Measurements from ENCODE around the gene FOXB2.
"Not testable (repeated sequence)": the region's sequence is repeated elsewhere in the genome, so short reads cannot be mapped to it uniquely, and the experiment has no call there.

FOXB2 gene

GRCh38 chr9:77016121-77016525, 3.3 kb upstream of the FOXB2 start:
- in situ Hi-C loops (cut with MboI; ENCODE audit: low sequenced_read_pairs) = no loop called here

DNA sequence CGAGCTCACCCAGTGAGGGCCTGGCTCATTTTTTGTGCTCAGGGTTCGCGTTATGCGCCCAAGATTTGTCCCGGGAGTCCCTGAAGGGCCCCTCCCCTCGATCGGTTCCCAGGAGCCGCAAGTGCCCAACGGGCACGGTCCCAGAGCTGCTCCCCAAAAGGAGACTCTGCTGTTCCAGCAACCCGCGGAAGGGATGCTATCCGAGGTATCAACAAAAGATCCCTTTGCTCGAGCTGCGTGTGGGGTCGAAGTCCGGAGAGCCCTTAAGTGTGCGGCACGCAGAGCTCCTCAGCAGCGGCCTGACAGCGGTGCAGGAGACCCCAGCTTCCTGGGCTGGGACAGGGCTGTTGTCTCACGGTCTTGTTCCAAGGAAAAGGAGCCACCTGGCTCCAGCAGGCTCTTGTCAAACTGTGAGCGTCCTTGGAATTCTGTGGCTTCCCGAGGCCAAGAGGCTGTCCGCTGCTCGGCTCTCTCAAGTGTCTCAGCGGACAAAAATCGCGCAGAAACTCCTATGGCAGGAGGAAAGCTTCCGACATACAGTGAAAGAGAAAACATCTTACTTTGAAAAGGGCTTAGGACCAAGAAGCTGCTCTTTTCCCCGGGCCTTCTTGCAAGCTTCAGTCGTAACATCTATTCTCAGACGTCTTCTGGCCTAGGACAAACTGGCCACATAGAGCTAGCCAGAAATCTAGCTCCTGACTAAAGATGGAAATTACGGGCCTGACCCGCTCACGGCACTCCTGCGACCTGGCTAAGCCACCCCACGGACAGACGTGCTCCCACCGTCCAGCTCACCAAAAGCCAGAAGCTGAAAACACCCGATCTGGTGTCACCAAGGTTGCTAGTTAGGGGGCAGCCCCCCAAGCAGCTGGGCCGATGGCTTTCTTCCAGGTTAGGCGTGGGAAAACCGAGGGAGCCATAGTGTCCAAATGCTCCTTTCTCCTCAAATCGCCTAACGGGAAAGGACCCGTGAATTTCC, 2.6 kb upstream of the FOXB2 start:
- in situ Hi-C loops (cut with MboI; ENCODE audit: low sequenced_read_pairs) = no loop called here

- in situ Hi-C loops (cut with MboI; ENCODE audit: low sequenced_read_pairs) = no loop called here
Measured at GRCh38 chr9:77017505-77017894, 2.0 kb upstream of the FOXB2 start.

DNA sequence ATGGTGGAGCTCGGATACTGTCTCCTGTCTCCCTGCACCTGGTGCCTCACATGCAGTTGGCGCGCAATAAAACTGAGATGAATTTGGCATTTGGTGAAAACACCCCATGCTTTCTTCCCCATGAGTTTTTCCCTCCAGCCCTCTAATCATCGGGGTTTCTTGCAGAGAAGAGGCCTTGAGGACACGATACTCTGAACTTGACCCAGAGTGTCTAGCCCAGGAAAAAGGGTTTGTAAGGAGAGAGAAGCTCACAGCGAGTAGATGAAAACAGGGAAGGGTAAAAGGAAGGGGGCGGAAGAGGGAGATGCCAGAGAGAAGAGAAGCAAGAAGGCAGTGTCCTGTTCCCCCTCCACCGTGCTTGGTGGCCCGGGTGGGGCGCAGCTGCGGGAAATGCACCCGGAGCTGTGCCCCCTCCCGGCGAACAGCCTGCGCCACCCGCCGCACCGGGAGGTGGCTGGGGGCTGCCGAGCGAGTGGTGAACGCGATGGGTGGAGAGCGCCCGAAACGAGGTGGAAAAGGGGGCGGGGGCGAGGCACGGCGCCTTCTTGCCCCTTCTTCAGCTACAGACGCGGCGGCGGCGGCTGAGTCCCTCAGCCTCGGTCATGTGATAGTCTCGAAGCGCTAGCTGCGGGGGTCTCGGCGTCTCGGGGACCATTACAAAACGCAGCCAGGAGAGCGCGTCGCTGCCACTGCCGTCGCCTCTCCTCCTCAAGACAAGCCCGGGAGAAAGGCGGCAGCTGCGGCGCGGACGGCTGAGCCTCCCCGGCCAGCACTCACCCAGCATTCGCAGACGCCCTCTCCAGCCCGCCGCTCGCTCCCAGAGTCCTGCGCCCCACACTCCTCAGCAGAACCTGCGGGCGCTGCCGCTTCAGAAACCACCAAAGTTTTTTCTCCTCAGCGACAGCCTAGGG, 1.1 kb upstream of the FOXB2 start:
- in situ Hi-C loops (cut with MboI; ENCODE audit: low sequenced_read_pairs) = no loop called here

DNA sequence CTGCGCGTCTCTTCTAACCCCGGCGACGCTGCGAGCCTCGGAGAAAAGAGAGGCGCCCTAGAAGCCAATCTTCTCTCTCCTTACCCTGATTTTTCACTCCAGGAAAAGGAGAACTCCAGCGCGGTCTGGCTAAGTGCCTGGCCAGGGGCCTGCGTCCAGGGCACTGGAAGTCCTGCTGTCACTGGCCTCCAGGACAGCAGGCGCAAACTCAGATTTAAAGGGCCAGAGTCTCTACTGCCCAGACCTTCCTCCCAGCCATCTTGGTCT, 553 bp upstream of the FOXB2 start:
- in situ Hi-C loops (cut with MboI; ENCODE audit: low sequenced_read_pairs) = no loop called here

DNA sequence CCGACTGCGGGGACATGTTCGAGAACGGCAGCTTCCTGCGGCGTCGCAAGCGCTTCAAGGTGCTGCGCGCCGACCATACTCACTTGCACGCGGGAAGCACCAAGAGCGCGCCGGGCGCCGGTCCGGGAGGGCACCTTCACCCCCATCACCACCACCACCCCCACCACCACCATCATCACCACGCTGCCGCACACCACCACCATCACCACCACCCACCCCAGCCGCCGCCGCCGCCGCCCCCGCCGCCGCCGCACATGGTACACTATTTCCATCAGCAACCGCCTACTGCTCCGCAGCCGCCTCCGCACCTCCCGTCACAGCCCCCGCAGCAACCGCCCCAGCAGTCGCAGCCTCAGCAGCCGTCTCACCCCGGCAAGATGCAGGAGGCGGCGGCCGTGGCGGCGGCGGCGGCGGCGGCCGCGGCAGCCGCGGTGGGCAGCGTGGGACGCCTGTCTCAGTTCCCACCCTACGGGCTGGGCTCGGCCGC, 514 bp downstream of the FOXB2 start:
- in situ Hi-C loops (cut with MboI; ENCODE audit: low sequenced_read_pairs) = no loop called here

DNA sequence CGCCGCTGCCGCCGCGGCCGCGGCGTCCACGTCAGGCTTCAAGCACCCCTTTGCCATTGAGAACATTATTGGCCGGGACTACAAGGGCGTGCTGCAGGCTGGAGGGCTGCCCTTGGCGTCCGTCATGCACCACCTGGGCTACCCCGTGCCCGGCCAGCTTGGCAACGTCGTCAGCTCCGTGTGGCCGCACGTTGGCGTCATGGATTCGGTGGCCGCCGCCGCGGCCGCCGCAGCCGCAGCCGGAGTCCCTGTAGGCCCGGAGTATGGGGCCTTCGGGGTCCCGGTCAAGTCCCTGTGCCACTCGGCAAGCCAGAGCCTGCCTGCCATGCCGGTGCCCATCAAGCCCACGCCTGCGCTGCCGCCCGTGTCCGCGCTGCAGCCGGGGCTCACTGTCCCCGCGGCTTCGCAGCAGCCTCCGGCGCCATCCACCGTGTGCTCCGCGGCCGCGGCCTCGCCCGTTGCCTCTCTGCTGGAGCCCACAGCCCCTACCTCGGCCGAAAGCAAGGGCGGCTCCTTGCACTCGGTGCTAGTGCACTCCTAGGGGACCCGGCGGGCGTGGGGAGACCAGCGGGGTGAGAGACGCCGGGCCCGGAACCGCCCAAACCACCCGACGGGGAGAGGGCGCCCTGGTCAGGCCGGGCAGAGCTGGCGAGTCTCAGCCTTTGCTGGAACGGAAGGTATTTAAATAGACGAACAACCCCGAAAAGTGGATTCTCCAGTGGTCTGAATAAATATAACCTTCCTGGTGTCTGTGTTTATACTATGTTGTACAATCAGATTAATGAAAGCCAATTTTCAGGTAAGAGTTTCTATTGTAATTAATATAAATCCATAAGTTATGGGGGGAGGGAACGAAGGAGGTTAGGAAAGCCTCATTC, 1.2 kb downstream of the FOXB2 start:
- in situ Hi-C loops (cut with MboI; ENCODE audit: low sequenced_read_pairs) = no loop called here

DNA sequence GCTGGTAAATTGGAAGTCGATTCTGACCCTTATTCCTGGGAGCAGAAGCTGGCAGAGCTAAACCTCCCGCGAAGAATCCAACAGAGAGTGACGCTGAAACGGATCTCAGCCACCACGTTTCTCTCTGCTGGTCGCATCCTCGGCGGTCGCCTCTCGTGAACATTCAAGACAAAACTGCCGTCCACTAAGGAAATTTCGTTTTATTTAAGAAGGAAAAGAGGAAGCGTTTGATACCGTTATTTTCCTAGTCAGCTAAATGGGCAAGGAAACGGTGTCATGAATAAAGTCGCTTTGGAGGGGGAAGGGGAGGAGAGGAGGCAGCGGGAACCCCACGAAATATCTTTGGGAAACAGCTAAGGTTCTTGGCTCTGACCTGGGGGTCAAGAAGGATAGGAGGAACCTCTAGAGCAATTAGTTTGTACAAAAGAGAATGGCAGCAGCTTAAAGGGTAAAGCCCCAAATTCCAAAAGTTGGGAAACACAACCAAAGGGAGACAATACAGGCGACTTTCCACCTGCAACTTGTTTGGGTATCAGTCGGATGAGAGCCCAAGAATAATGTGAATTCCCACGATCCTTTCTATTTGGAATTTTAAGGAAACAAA, 1.9 kb downstream of the FOXB2 start:
- in situ Hi-C loops (cut with MboI; ENCODE audit: low sequenced_read_pairs) = no loop called here

GRCh38 chr9:77021922-77022782, 2.7 kb downstream of the FOXB2 start:
- in situ Hi-C loops (cut with MboI; ENCODE audit: low sequenced_read_pairs) = no loop called here

- in situ Hi-C loops (cut with MboI; ENCODE audit: low sequenced_read_pairs) = no loop called here
Measured at GRCh38 chr9:77022783-77023440, 3.5 kb downstream of the FOXB2 start.

DNA sequence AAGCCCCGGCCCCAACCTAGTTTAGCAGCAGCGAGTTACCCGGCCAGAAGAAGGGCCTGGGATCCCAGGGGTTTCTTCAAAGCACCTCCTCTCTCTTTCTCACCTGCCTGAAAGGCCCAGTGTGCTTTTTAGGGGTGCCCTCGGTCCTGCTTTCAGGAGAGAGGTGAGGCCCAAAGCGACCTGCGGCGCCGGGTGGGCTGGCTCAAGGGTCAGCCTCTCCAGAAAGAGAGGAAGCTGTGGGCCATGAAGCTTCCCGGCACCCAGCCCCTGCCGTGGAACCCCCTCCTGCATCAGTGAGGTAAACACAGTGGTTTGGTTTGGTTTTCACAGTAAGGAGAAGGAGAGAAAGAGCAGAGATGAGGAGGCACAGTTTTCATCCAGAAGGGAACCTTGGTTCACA, 4.3 kb downstream of the FOXB2 start:
- in situ Hi-C loops (cut with MboI; ENCODE audit: low sequenced_read_pairs) = no loop called here

GRCh38 chr9:77024776-77025545, 5.5 kb downstream of the FOXB2 start:
- in situ Hi-C loops (cut with MboI; ENCODE audit: low sequenced_read_pairs) = no loop called here

DNA sequence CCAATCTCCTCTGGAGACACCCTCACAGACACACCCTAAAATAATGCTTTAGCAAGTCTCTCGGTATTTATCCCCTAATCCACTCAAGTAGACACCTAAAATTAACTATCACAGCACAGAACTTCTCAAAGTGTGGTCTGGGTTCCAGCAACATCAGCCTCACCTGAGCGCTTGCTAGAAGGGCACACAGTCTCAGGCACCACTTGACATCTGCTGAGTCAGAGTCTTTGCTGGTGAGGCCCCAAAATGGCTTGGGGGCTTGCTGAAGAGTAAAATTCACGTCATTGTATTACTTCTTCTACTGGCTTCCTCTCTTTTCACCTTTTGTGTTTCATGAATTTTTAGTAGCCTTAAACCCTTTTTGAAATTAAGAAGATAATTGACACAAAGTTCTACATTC, 9.0 kb downstream of the FOXB2 start:
- in situ Hi-C loops (cut with MboI; ENCODE audit: low sequenced_read_pairs) = no loop called here

GRCh38 chr9:77030045-77030444, 10.6 kb downstream of the FOXB2 start:
- in situ Hi-C loops (cut with MboI; ENCODE audit: low sequenced_read_pairs) = no loop called here

DNA sequence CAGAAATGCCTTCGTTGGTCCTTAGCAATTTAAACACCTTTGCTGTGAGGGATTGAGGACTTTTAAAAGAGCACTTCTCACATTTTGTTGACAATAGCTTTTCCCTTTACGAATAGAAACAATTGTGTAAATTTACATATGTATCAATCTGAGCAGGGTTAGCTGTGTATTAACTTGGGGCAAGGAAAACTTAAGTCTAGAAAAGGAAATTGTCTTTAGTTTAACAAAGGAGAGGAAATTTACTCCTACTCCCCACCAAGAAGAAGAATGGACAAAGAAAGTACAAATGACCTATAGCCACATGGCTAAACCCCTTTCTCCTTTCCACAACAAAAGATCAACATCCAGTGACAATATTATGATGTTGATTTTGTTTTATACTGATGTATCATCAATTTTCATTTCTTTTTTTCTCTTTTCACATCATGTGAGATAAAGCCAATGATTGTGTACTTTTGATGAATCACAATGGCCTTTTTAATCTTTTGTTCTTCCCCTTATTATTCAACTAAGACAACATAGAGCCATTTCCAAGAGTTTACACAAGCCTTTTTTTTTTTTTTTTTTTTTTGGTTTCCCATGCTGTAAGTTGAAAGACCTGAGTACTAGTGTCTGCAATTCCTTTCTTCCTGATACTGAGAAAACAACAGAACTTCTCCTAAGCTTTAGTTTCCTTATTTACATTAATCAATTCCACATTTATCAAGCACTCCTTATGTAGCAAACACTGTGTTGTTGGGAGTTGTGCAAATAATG, 19.0 kb downstream of the FOXB2 start:
- in situ Hi-C loops (cut with MboI; ENCODE audit: low sequenced_read_pairs) = no loop called here

GRCh38 chr9:77040340-77040739, 20.9 kb downstream of the FOXB2 start:
- in situ Hi-C loops (cut with MboI; ENCODE audit: low sequenced_read_pairs) = no loop called here

DNA sequence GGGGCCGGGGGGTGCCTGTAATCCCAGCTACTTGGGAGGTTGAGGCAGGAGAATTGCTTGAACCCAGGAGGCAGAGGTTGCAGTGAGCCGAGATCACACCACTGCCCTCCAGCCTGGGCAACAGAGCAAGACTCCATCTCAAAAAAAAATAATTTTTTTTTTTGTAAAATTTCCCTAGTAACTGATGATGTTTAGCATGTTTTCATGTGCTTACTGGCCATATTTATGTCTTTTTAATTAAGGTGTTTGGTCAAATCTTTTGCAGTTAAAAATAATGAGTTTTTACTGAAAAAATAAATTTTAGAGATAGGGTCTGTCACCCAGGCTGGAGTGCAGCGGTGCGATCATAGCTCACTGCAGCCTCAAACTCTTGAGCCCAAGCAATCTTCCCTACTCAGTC, 24.3 kb downstream of the FOXB2 start:
- in situ Hi-C loops (cut with MboI; ENCODE audit: low sequenced_read_pairs) = not testable (repeated sequence)

GRCh38 chr9:77060681-77061080, 41.2 kb downstream of the FOXB2 start:
- in situ Hi-C loops (cut with MboI; ENCODE audit: low sequenced_read_pairs) = not testable (repeated sequence)
